ENCODE results near the gene PPFIBP2.
"Not testable (repeated sequence)": the region's sequence is repeated elsewhere in the genome, so short reads cannot be mapped to it uniquely, and the experiment has no call there.

PPFIBP2 gene

DNA sequence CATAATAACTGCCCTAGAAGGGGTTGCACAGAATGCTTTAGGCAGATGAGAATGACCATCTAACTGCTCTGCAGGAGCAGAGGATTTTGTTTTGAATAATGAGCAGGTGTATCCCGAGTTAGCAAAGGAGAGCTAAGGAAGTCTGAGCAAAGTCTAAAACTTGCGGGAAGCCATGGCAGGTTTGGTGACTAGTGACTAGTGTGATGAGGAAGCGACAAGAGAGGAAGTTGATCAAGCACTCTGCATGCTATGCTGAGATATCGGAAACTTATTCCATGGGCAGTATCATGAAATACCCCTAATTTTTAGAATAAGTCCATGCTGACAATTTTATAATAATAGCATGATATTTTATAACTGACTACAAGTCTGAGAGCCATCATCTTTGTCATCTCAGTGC lies 15.6 kb upstream of the PPFIBP2 start:
- DNase-seq (ENCODE audit: extremely low read depth in 1 of 2, low read depth in 1 of 2), result no peak

DNA sequence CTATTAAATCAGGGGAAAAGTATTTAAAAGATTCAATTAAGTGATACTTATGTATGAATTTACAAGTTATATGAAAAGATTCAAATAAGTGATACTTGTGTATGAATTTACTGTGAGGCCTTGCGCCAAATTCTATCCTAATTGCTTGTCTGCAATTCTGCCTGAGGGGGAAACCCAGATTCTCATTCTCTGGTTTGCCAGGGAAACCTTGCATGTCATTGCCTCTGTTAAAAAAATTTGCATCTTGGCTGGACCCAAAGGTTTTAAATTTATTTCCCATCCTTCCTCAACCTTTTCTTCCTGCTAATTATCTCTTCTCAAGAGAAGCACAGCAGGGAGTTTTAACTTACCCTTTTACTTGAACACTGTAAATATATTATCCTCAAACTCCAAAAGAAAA lies 14.7 kb upstream of the PPFIBP2 start:
- no peak for DNase-seq (ENCODE audit: extremely low read depth in 1 of 2, low read depth in 1 of 2)

DNA sequence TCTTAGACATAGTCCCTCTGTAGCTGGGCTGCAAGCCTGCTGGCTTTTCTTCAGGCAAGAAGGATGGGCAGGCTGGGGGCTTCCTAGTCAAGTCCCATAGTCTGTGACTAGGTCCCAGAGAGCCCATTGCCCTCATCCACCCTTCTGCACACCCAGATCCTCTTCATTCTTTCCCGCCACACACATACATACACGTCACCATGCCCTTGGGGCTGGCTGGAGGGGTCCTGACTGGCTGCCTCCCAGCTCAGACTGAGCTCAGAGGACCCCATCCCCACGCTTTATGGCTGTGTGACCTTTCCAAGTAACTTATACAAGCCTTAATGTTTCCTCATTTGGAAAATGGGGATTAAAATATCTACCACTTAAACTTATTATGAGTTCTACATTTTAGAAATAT lies 13.5 kb upstream of the PPFIBP2 start:
- no peak for DNase-seq (ENCODE audit: extremely low read depth in 1 of 2, low read depth in 1 of 2)

DNA sequence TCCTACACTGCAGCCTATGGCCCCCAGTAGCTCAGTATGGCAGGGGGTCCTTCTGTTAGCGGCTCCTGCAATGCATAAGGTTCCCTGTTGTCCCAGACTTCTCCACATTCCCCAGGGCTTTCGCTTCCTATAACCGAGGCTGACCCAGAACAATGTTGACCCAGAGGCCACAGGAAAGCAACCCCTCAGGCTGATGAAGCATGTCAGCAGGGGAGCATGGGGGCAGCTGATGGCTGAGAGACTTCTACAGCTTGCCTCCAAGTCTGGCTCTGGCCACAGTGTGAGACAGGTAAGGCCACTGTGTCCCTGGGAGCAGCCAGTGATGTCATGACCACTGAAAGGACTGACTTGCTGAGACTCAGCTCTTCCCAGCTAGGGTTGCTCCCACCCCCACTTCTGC lies 12.5 kb upstream of the PPFIBP2 start:
- DNase-seq (ENCODE audit: extremely low read depth in 1 of 2, low read depth in 1 of 2), result no peak

DNA sequence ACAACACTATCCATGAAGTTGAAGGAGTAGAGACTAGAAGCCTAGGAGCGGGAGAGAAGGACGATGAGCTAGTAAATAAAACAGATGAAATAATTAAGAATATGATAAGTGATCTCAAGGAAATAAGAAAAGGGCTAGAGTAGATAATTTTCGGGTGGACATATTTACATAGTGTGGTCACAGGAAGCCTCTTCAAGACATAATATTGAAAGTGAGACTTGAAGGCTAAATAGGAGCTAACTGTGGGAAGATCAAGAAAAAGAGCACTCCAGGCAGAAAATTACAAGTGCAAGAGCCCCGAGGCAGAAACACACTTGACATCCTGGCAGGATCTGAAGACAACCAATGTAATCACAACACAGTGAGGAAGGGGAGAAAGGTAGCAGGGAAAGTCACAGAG lies 11.9 kb upstream of the PPFIBP2 start:
- DNase-seq (ENCODE audit: extremely low read depth in 1 of 2, low read depth in 1 of 2), result no peak

DNA sequence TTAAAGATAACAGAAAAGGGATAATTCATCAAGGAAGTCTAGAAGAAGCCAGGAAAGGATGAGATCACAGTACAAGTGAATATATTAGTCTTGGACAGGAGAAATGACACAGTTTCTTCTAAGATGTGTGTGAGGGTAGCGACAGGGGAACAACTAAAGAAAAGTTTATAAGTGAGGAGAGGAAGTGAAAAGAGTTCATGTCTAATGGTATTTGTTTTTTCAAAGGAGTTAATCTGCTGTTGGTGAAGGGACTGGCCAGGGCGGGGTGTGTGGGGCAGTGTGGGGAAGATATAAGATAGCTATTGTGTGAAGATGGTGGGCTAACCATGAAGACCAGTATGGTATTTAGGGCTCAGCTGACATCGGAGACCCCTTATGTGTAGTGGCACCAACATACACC lies 7.6 kb upstream of the PPFIBP2 start:
- no peak for DNase-seq (ENCODE audit: extremely low read depth in 1 of 2, low read depth in 1 of 2)

DNA sequence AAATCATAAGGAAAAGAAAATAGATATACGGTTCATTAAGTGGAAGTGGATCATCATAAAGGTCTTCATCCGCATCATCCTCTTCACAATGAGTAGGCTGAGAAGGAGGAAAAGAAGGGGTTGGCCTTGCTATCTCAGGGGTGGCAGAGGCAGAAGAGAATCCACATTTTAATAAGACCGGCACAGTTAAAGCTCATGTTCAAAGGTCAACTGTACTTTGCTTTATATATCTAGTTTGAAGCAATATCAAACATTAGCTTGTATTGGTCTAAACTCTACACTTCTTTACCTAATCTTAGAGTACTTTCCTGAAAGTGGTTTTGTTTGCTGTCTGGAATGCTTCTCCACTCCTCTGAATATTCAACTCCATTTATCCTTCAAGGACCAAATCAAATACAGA lies 5.7 kb upstream of the PPFIBP2 start:
- no peak for DNase-seq (ENCODE audit: extremely low read depth in 1 of 2, low read depth in 1 of 2)

DNA sequence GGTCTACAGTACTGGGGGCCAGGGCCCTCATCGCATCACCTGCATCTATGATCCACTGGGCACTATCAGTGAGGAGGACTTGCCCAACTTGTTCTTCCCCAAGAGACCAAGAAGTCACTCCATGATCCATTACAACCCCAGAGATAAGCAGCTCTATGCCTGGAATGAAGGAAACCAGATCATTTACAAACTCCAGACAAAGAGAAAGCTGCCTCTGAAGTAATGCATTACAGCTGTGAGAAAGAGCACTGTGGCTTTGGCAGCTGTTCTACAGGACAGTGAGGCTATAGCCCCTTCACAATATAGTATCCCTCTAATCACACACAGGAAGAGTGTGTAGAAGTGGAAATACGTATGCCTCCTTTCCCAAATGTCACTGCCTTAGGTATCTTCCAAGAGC lies 3.8 kb upstream of the PPFIBP2 start:
- no peak for DNase-seq (ENCODE audit: extremely low read depth in 1 of 2, low read depth in 1 of 2)

DNA sequence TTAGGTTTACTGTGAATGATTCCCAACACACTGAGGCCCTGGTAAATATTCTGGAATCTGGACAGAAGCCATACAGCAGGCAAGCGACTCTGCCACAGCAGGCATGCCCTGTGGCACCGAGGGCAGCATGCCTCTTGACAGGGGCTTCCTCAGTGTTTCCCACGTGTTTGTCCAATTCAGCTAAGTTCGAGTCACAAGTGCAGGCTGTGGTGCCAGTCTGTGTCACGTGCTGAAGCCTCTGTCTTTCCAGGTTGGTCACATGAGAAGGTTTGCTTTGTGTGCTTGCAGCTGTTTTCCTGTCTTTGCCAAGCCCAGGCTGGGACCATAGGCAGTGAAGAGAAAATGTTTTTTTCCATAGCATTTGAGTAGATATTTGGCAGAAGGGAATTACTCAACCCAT lies 2.4 kb upstream of the PPFIBP2 start:
- no peak for DNase-seq (ENCODE audit: extremely low read depth in 1 of 2, low read depth in 1 of 2)

DNA sequence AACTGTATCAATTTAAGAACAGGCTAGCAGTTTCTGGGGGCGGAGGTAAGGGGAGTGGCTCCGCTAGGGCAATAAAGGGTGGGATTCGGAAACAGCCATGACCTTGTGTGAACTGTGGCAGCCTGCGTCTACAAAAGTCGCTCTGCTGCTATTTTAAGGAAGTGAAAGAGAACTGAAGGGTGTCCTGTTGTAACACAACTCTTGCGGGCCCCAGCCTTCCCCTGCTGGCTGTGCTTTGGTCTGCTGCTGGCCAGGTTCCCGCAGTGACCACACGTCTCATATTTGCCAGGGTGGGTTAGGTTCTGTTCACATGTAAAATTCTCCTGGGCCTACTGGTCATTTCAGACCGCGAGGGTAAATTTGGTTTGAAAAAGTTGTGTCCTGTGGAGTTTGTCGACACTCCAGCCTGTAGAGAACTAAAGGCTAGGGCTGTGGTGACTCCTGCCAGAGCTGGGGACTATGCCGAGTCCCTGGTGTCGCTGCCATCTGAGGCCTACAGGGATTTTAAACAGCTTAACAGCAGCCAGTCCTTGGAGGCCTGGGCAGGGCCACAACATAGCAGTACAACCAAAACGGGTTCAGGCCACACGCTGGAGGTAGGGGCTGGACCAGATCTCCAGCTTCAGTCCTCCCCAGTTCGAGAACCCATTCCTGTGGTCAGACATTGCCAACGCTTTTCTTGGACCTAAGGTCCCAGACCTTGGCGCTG lies 1.1 kb upstream of the PPFIBP2 start:
- no peak for DNase-seq (ENCODE audit: extremely low read depth in 1 of 2, low read depth in 1 of 2)

DNA sequence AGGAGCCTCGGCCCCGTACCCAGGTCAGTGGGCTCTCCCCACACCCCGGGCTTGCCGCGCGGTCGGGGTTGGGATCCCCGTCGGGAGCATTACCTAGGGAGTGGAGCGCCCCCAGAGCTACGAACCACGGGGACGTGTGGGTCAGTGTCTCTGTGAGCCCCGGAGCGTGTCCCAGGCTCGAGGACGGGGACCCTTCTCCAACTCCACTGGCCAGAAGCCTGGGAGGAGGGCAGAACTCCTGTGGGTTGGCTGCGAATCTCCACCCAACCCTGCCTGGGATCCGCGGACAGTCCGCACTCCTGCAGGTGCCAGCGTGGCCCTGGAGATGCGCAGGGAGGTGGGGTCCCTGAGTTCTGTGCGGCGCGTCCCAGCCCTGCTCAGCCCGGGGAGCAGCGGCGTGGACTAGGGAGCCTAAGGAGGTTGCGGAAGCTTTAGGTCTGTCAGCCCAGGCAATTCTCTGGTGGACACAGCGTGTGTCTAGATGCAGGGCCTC lies 346 bp downstream of the PPFIBP2 start:
- no peak for DNase-seq (ENCODE audit: extremely low read depth in 1 of 2, low read depth in 1 of 2)

DNA sequence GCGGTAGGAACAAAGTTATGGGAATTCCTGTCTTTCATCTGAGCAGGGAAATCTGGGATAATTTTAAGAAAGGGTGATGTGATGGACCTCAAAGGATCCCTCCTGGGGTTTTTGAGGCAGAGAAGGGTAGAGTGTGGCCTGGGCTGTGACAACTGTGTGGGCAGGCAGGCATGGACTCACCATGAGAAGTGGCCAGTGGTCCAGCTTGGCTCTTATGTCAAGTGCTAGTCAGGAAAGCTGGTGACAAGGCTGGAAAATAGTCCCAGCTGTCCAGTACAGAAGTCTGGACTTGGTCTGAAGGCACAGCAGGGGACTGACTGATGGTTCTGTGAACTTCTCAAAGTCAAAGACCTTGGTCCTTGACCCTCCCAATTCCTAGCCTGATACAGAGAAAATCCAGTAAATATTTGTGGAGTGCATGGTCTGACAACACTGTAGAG lies 1.7 kb downstream of the PPFIBP2 start:
- DNase-seq (ENCODE audit: extremely low read depth in 1 of 2, low read depth in 1 of 2), result no peak

DNA sequence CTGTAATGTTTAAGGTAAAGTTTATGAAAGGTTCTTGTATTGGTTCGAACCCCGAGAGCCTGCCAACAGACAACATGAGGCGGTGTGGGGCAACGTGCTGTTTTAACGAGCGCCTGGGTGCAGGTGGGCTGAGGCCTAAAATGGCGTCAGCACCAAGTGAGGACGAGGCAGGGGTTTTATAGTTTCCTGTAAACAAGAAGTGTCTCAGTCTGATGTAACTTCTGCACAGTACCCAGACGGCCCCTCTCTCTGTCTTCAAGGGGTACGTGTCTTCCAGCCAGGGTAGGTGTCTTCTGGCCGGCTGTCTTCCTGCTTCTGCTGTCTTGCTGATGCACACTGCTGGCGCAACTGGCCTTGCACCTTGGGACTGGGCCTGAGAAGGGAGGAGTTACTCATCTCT lies 2.7 kb downstream of the PPFIBP2 start:
- DNase-seq (ENCODE audit: extremely low read depth in 1 of 2, low read depth in 1 of 2), result no peak

DNA sequence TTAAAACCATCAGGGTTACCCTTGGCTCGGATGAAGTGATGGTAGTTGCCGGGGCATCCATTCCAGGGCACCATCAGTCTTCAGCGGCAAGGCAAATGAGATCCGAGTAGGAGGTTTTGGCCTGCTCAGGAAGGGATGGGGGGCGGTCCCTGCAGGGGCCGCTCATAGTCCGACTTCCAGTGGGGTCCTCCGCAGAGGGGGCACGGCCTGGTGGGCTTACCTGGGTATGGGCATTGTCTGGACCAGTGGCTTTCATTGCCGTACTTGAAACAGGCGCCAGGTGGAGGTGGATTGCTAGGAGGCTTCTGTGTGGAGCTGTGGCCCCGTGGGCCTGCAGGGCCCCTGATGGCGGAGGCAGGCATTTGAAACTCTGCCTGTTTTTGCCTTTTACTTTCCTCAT lies 3.9 kb downstream of the PPFIBP2 start:
- not testable (repeated sequence) for DNase-seq (ENCODE audit: extremely low read depth in 1 of 2, low read depth in 1 of 2)

DNA sequence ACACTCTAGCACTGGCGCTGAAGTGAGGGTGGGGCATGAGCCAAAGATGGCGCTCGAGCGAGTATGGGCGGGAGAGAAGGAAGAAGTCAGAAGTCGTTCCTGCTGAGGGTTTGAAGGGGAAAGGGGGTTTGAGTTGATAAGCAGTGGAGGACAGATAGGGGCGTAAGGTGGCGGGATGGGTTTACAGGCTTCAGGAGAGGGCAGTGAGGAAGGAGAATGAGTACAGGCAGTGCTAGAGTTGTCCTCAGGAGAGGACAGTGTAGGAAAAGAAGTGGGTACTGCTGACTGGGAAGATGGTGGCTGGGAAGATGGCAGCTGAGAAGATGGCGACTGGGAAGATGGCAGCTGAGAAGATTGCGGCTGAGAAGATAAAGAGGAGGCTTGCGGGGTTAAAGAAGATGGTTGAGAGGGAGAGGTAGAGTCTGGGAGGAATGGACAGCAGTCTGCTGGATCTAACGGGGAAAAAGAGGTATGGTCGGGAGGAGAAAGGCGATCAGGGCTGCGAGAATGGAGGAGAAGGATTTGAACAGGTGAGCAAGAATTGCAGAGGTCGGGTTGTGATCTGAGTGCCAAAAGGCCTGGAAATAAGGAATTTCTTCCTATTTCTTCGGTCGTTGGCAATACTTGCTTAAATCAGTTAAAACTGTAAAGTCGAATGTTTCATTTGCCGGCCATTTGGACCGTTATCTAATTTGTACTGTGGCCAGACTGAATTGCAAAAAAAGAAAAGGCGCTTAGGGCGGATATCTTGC lies 5.2 kb downstream of the PPFIBP2 start:
- no peak for DNase-seq (ENCODE audit: extremely low read depth in 1 of 2, low read depth in 1 of 2)

DNA sequence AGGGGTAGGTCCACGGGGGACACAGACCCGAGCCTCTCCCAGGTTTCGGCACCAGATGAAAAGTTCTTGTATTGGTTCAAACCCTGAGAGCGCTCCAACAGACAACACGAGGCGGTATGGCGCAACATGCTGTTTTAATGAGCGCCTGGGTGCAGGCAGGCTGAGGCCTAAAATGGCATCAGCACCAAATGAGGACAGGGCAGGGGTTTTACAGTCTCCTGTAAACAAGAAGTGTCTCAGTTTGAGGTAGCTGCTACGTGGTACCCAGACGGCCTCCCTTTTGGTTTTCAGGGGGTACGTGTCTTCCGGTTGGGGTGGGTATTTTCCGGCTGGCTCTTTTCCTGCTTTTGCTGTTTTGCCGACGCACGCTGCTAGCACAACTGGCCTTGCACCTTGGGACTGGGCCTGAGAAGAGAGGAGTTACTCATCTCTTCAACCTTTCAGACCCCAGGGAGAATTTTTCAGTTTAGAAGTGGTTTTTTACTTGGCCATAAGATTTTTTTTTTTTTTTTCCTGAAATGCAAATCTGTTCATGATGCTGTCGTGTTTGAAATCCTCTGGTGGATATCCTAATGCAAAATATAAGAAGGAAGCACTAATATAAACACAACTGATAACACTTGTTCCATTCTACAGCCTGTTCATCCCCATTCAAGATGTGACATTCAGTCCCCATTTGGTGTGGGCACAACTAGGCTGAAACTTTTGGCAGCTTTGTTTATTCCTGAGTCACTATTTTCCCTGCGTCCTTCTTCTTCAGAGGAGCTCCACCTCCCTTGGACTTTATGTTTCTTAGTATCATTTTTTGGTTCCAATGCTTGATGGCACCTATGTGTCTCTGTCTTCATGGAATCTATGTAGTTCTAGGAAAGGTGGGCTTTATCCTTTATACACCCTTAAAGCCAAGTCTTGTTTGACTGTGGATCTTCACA lies 6.5 kb downstream of the PPFIBP2 start:
- no peak for DNase-seq (ENCODE audit: extremely low read depth in 1 of 2, low read depth in 1 of 2)

DNA sequence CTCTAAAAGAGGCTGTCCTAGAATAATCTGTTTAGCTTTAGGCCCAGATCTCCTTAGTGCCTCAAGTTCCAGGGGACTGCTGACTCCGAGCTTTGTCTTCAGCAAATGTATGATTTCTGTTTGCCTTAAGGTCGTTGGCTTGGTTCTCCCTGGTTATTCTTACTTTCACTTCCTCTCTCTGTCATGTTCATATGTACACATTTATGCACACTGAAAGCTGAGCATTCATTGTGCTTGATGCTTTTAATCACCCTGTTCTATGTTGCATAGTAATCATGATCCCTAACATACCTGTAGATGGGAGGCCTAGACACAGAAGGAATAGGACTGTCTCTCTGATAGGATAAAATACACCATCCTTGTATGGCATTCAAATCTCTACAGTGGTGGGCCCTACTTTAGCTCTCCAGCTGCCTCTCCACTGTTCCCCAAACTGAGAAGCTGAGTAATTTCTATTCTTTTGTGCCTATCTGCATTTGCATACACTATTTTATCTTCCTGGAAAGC lies 7.2 kb downstream of the PPFIBP2 start:
- no peak for DNase-seq (ENCODE audit: extremely low read depth in 1 of 2, low read depth in 1 of 2)

DNA sequence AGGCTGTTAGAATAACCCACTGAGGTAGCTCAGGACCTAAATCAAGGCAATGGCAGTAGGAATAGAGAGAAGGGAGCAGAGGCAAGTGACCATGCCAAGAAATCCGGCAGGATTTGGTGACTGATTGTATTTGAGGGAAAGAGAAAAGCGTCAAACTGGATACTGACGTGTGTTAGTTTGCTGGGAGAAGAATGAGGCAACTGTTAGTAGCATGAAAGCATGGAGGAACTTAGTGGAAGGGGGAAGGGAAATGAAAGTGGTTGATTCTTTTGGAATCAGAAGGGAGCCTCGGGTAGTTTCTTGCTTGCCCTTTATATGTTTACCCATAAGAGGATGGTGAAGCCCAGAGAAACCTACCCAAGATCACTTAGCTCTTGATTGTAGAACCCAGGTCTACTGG lies 8.3 kb downstream of the PPFIBP2 start:
- DNase-seq (ENCODE audit: extremely low read depth in 1 of 2, low read depth in 1 of 2), result no peak

DNA sequence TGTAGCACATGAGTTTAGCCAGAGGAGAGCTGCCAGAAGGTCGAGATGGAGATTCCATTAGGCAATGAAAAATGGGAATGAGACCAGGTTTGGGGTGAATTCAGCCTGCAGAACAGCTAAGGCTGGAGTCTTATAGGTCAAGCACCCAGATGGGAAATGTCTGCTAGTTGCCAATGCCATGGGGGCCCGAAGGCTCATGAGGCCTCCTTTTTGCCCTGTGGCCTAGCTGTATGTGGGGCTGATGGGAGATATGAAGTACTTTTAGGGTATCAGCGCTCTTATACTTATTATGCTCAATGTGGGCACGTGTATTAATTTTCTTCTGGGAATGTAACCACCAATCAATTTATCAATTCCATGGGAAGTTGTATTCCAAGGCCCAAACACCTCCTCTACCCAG lies 8.7 kb downstream of the PPFIBP2 start:
- DNase-seq (ENCODE audit: extremely low read depth in 1 of 2, low read depth in 1 of 2), result no peak

DNA sequence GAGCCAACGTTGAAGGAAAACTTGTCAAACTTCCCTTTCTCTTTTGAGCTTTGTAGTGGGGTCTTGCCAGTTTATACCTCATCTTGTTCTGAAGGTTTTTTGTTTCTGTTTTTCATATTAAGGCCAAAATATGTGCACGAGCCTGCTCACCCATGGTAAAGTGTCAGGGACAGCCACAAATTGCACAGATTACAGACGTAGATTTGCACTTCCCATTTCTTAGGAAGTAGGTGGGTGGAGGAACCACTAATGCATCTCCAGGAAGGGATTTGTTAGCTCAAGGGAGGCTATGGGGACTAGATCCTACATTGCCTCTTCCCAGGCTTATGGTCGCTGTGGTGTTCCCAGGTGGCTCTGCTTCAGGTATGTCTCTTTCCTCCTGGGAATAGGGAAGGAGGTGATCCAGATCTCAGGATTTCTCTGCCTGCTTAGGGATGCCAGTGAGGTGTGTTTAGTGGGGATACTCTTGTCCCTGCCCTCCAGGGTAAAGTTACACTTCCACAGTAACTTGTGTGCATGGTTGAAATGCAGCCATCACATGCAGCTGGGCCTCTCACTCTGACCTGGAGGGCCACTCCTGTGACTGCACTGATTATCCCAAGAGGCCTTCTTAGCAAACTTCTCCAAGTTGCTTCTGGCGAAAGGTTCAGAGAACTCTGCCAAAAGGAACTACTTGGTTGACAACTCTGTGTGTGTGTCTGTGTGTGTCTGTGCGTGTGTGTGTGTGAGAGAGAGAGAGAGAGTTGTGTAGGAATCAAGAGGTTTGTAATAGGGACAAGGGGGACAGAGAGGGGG lies 9.8 kb downstream of the PPFIBP2 start:
- DNase-seq (ENCODE audit: extremely low read depth in 1 of 2, low read depth in 1 of 2), result no peak

Measured in activated CD8-positive, alpha-beta memory T cell treated with anti-CD3 and anti-CD28 coated beads for 1 hour (primary cell).